SK-N-MC (cell line): ENCODE results near the gene SRGAP3.

Experiments
- EZH2 ChIP-seq: fragments of 200-600 bp; sonication (generic); IDR thresholded peaks from one replicate; pipeline ENCODE4 v1.6.1; 2017; ENCODE audit warnings: antibody characterized with exemption
- POLR2AphosphoS5 ChIP-seq: IDR thresholded peaks from 2 replicates; pipeline ENCODE4 v1.6.1; 2012; ENCODE audit warnings: mild to moderate bottlenecking, low read depth, low read length, borderline replicate concordance

- TF ChIP-seq EZH2 = no peak
- no peak for TF ChIP-seq POLR2AphosphoS5
Observed at GRCh38 chr3:9021271-9022009, 228.0 kb downstream of the SRGAP3 start.
